Loucy (cell line): ENCODE results near the gene GSX2.

Experiments
- H2AFZ ChIP-seq: fragments of 200-600 bp; sonication (generic); 2 replicates; pipeline ENCODE4 v1.6.0; 2016; ENCODE audit warnings: antibody characterized with exemption, mild to moderate bottlenecking, low read length, moderate library complexity
- H3F3A ChIP-seq: fragments of 200-600 bp; 2 replicates; pipeline ENCODE4 v1.6.0; 2016; ENCODE audit warnings: antibody characterized with exemption, low read depth, mild to moderate bottlenecking
- H3K27me3 ChIP-seq: fragments of 200-600 bp; sonication (generic); 2 replicates; pipeline ENCODE4 v1.6.1; 2014; ENCODE audit warnings: low read length, mild to moderate bottlenecking; ENCODE audit not compliant: insufficient read depth, poor library complexity, severe bottlenecking
- H3K36me3 ChIP-seq: fragments of 200-600 bp; sonication (generic); 2 replicates; pipeline ENCODE4 v1.6.1; 2016; ENCODE audit warnings: low read length; ENCODE audit not compliant: insufficient read depth
- H3K4me1 ChIP-seq: fragments of 200-600 bp; sonication (generic); 2 replicates; pipeline ENCODE4 v1.5.1; 2014; ENCODE audit warnings: low read length, mild to moderate bottlenecking; ENCODE audit not compliant: insufficient read depth, poor library complexity, severe bottlenecking
- H3K4me2 ChIP-seq: fragments of 200-600 bp; sonication (generic); 2 replicates; pipeline ENCODE4 v1.6.0; 2014; ENCODE audit warnings: antibody characterized with exemption, low read length, low read depth, mild to moderate bottlenecking; ENCODE audit not compliant: poor library complexity, severe bottlenecking
- H3K4me3 ChIP-seq: fragments of 200-600 bp; sonication (generic); 2 replicates; pipeline ENCODE4 v1.5.1; 2014; ENCODE audit warnings: low read length, mild to moderate bottlenecking, mixed read lengths; ENCODE audit not compliant: poor library complexity, severe bottlenecking
- H3K79me2 ChIP-seq: fragments of 200-600 bp; sonication (generic); 2 replicates; pipeline ENCODE4 v1.6.1; 2014; ENCODE audit warnings: low read length; ENCODE audit not compliant: insufficient read depth
- H3K9ac ChIP-seq: fragments of 200-600 bp; sonication (generic); 2 replicates; pipeline ENCODE4 v1.6.0; 2014; ENCODE audit warnings: mild to moderate bottlenecking, low read depth, low read length, moderate library complexity; ENCODE audit not compliant: poor library complexity, severe bottlenecking
- H3K9me2 ChIP-seq: fragments of 200-600 bp; sonication (generic); replicated peaks from 2 replicates; pipeline ENCODE4 v1.6.1; 2016; ENCODE audit warnings: low read depth, low read length, mixed read lengths
- H3K9me3 ChIP-seq: fragments of 200-600 bp; sonication (generic); 2 replicates; pipeline ENCODE4 v1.6.1; 2014; ENCODE audit warnings: mild to moderate bottlenecking, antibody characterized with exemption, low read length, low read depth; ENCODE audit not compliant: insufficient read depth
- H4K20me1 ChIP-seq: fragments of 200-600 bp; sonication (generic); 2 replicates; pipeline ENCODE4 v1.6.0; 2014; ENCODE audit warnings: antibody characterized with exemption, low read length, mild to moderate bottlenecking; ENCODE audit not compliant: insufficient read depth, poor library complexity, severe bottlenecking
- EZH2phosphoT487 ChIP-seq: fragments of 200-600 bp; IDR thresholded peaks from 2 replicates; pipeline ENCODE4 v1.6.1; 2018; ENCODE audit warnings: antibody characterized with exemption, mild to moderate bottlenecking, moderate library complexity, borderline replicate concordance
- TF ChIP-seq, protein P1 (sequence below): fragments of 200-600 bp; sonication (generic); conservative IDR thresholded peaks from 2 replicates; pipeline ENCODE4 v1.5.1; 2014; ENCODE audit warnings: mild to moderate bottlenecking, antibody characterized with exemption, low read length

The GSX2 gene

GRCh38 chr4:54098375-54098774 lies 1.6 kb upstream of the GSX2 start:
- no peak overlapping the region for H3K4me3 ChIP-seq
- H3K9me2 ChIP-seq: no peaks in the 10 kb centered on the region
- no peaks in the 10 kb centered on the region for H3K36me3 ChIP-seq
- H4K20me1 ChIP-seq: no peaks in the 10 kb centered on the region
- no peaks in the 10 kb centered on the region for H3K27me3 ChIP-seq
- H3K79me2 ChIP-seq: no peaks in the 10 kb centered on the region
- no peak for TF ChIP-seq EZH2phosphoT487
- TF ChIP-seq, protein P1, sequence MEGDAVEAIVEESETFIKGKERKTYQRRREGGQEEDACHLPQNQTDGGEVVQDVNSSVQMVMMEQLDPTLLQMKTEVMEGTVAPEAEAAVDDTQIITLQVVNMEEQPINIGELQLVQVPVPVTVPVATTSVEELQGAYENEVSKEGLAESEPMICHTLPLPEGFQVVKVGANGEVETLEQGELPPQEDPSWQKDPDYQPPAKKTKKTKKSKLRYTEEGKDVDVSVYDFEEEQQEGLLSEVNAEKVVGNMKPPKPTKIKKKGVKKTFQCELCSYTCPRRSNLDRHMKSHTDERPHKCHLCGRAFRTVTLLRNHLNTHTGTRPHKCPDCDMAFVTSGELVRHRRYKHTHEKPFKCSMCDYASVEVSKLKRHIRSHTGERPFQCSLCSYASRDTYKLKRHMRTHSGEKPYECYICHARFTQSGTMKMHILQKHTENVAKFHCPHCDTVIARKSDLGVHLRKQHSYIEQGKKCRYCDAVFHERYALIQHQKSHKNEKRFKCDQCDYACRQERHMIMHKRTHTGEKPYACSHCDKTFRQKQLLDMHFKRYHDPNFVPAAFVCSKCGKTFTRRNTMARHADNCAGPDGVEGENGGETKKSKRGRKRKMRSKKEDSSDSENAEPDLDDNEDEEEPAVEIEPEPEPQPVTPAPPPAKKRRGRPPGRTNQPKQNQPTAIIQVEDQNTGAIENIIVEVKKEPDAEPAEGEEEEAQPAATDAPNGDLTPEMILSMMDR: no peak
- 0 out of 2 replicates have a peak overlapping the region, but pooled peaks have one; percentile 79 for H2AFZ ChIP-seq
- no peaks in the 10 kb centered on the region for H3F3A ChIP-seq
- H3K9me3 ChIP-seq: no peaks in the 10 kb centered on the region
- no peak overlapping the region for H3K9ac ChIP-seq
- H3K4me1 ChIP-seq: no peaks in the 10 kb centered on the region
- H3K4me2 ChIP-seq: no peak overlapping the region

DNA sequence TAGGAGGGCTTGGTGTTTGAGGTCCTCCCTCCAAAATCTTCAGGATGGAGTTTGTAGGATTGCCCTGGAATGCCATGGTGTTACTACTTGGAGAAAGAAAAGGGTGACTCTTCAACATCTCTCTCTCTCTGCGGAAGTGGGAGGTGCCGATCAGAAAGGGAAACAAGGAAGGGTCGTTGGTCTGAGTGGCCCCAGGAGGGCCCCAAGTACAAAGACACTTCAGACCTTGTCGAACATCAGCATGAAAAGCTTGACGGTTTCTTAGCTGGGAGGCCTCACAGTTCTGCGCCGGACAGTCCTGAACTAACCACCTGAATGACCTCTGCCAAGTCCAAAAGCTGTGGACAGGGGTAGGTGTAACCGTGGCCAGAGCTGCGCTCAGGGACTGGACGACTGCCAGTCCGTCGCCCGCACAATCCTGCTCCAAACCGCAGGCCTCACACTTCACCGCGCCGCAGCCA lies 646 bp upstream of the GSX2 start:
- no peaks in the 10 kb centered on the region for H3K4me1 ChIP-seq
- H2AFZ ChIP-seq: no peak overlapping the region
- H3K9me3 ChIP-seq: no peaks in the 10 kb centered on the region
- no peak overlapping the region for H3K4me3 ChIP-seq
- no peaks in the 10 kb centered on the region for H3K27me3 ChIP-seq
- no peaks in the 10 kb centered on the region for H4K20me1 ChIP-seq
- no peaks in the 10 kb centered on the region for H3K9me2 ChIP-seq
- H3K4me2 ChIP-seq: no peak overlapping the region
- no peak overlapping the region for H3K9ac ChIP-seq
- H3K79me2 ChIP-seq: no peaks in the 10 kb centered on the region
- TF ChIP-seq, protein P1: no peak
- TF ChIP-seq EZH2phosphoT487: no peak
- no peaks in the 10 kb centered on the region for H3F3A ChIP-seq
- H3K36me3 ChIP-seq: no peaks in the 10 kb centered on the region

DNA sequence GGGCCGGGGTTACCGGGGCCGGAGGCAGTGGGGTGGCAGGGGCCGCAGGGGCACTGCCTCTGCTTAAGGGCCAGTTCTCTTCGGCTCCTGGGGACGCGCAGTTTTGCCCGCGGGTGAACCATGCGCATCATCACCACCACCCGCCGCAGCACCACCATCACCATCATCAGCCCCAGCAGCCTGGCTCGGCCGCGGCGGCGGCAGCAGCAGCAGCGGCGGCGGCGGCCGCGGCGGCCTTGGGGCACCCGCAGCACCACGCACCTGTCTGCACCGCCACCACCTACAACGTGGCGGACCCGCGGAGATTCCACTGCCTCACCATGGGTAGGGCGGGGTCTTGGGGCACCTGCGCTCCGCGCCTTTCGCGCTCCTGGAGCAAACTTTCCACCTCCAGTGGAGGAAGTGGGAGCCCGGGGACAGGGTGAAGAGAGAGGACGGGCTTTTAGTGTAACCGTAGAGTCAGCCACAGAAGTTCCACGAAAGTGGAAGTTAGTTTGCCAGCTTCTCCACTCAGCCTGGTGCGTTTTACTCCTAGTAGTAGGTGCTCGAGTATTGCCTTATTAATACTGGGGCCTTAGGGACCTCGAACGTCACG lies 729 bp downstream of the GSX2 start:
- Histone ChIP-seq H3K4me2 (no peak overlapping the region), H3K27me3 (no peaks in the 10 kb centered on the region), H3K9me2 (no peaks in the 10 kb centered on the region), H3K36me3 (no peaks in the 10 kb centered on the region), H4K20me1 (no peaks in the 10 kb centered on the region), H3K4me1 (no peaks in the 10 kb centered on the region), H3F3A (no peaks in the 10 kb centered on the region), H3K9ac (no peak overlapping the region), H3K9me3 (no peaks in the 10 kb centered on the region), H2AFZ (no peak overlapping the region), H3K4me3 (no peak overlapping the region), H3K79me2 (no peaks in the 10 kb centered on the region)
- TF ChIP-seq, protein P1: no peak
- no peak for TF ChIP-seq EZH2phosphoT487
